K562 (cell line): ENCODE measurements around the gene LTBP4.

Source experiments
- ARID2 ChIP-seq: fragments of 450-650 bp; IDR thresholded peaks from 2 replicates; pipeline ENCODE4 v1.6.1; 2017; ENCODE audit warnings: antibody characterized with exemption, mild to moderate bottlenecking
- ELF4 ChIP-seq: fragments of 450-650 bp; formaldehyde crosslinking; IDR thresholded peaks from 2 replicates; pipeline ENCODE4 v1.4.0; 2022; ENCODE audit warnings: missing genetic modification characterization
- NCOA2 ChIP-seq, 2 experiments: fragments of 450-650 bp; IDR thresholded peaks; 2 replicates each; pipeline ENCODE4 v1.6.1; 2018; ENCODE audit warnings: mild to moderate bottlenecking in 2 of 2, moderate library complexity in 1 of 2; ENCODE audit not compliant: partially characterized antibody in 2 of 2
- PHF8 ChIP-seq: fragments of 200-600 bp; sonication (generic); IDR thresholded peaks from 2 replicates; pipeline ENCODE4 v1.6.1; 2012; ENCODE audit warnings: mixed run types, mild to moderate bottlenecking, inconsistent platforms, low read length, moderate library complexity, borderline replicate concordance
- POLR2AphosphoS5 ChIP-seq: IDR thresholded peaks from 2 replicates; pipeline ENCODE4 v1.6.1; 2011; ENCODE audit warnings: mild to moderate bottlenecking, low read depth, low read length, moderate library complexity; ENCODE audit not compliant: control insufficient read depth, insufficient read depth
- SIN3B ChIP-seq: fragments of 450-650 bp; IDR thresholded peaks from 2 replicates; pipeline ENCODE4 v1.6.1; 2017; ENCODE audit warnings: low read depth, mild to moderate bottlenecking, moderate library complexity
- TAF15 ChIP-seq: fragments of 200-400 bp; formaldehyde crosslinking; IDR thresholded peaks from 2 replicates; pipeline ENCODE4 v1.6.1; 2017; ENCODE audit warnings: mild to moderate bottlenecking, low read depth, low read length, moderate library complexity
- ZC3H11A ChIP-seq: IDR thresholded peaks from 2 replicates; pipeline ENCODE4 v1.6.1; 2012; ENCODE audit warnings: low read depth, low read length, improper control_type of control experiment
- TF ChIP-seq, protein P1 (sequence below), 3 experiments: IDR thresholded peaks in 2 of 3; conservative IDR thresholded peaks in 1 of 3; 2 replicates each; pipeline ENCODE4 v1.5.1; 2011 to 2012; ENCODE audit warnings: low read length in 3 of 3, mild to moderate bottlenecking in 3 of 3, control low read depth in 2 of 3, improper control_type of control experiment in 1 of 3, inconsistent platforms in 1 of 3, low read depth in 1 of 3, mixed read lengths in 1 of 3, moderate library complexity in 1 of 3; ENCODE audit not compliant: insufficient read depth in 2 of 3
- TF ChIP-seq, protein P2 (sequence below): sonication (generic); formaldehyde crosslinking; IDR thresholded peaks from 2 replicates; pipeline ENCODE4 v1.5.0; 2020; ENCODE audit warnings: missing genetic modification reagents
- TF ChIP-seq, protein P3 (sequence below): sonication (generic); formaldehyde crosslinking; IDR thresholded peaks from 2 replicates; pipeline ENCODE4 v1.8.1; 2023; ENCODE audit warnings: mild to moderate bottlenecking, missing genetic modification reagents
- TF ChIP-seq, protein P4 (sequence below), 2 experiments: IDR thresholded peaks; 2 replicates each; pipeline ENCODE4 v1.6.1; 2011; ENCODE audit warnings: borderline replicate concordance in 1 of 2, control low read depth in 1 of 2, low read depth in 1 of 2, low read length in 1 of 2, mild to moderate bottlenecking in 1 of 2, mixed read lengths in 1 of 2, moderate library complexity in 1 of 2; ENCODE audit not compliant: insufficient read depth in 1 of 2, insufficient read length in 1 of 2, poor library complexity in 1 of 2, severe bottlenecking in 1 of 2; ENCODE audit errors: extremely low read depth in 1 of 2
- TF ChIP-seq, protein P5 (sequence below): sonication (generic); formaldehyde crosslinking; IDR thresholded peaks from 2 replicates; pipeline ENCODE4 v1.8.1; 2023; ENCODE audit warnings: mild to moderate bottlenecking, missing genetic modification reagents, moderate library complexity
- TF ChIP-seq, protein P6 (sequence below), 2 experiments: fragments of 450-650 bp in 1 of 2; sonication (generic) in 1 of 2; formaldehyde crosslinking in 1 of 2; IDR thresholded peaks in 1 of 2; conservative IDR thresholded peaks in 1 of 2; 2 replicates each; pipeline versions ENCODE4 v1.6.1 to v1.8.1; 2016 to 2023; ENCODE audit warnings: mild to moderate bottlenecking in 2 of 2, moderate library complexity in 2 of 2, inconsistent platforms in 1 of 2, missing genetic modification reagents in 1 of 2

DNA sequence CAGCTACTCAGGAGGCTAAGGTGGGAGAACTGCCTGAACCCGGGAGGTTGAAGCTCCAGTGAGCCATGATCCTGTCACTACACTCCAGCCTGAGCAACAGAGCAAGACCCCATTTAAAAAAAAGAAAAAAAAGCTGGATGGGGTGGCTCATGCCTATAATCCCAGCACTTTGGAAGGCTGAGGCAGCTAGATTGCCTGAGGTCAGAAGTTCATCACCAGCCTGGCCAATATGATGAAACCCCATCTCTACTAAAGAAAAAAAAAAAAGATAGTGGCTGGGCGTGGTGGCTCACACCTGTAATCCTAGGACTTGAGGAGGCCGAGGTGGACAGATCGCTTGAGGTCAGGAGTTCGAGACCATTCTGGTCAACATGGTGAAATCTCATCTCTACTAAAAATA, 15.0 kb downstream of the LTBP4 start:
- TF ChIP-seq SIN3B = no peak
- TF ChIP-seq, protein P1, sequence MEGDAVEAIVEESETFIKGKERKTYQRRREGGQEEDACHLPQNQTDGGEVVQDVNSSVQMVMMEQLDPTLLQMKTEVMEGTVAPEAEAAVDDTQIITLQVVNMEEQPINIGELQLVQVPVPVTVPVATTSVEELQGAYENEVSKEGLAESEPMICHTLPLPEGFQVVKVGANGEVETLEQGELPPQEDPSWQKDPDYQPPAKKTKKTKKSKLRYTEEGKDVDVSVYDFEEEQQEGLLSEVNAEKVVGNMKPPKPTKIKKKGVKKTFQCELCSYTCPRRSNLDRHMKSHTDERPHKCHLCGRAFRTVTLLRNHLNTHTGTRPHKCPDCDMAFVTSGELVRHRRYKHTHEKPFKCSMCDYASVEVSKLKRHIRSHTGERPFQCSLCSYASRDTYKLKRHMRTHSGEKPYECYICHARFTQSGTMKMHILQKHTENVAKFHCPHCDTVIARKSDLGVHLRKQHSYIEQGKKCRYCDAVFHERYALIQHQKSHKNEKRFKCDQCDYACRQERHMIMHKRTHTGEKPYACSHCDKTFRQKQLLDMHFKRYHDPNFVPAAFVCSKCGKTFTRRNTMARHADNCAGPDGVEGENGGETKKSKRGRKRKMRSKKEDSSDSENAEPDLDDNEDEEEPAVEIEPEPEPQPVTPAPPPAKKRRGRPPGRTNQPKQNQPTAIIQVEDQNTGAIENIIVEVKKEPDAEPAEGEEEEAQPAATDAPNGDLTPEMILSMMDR (IDR thresholded peaks at IDR 0.05 in 2 of 3, conservative IDR thresholded peaks at IDR 0.05 in 1 of 3; ENCODE audit: insufficient read depth in 2 of 3, low read depth in 1 of 3, low read length in 3 of 3) = no peak
- TF ChIP-seq, protein P2, sequence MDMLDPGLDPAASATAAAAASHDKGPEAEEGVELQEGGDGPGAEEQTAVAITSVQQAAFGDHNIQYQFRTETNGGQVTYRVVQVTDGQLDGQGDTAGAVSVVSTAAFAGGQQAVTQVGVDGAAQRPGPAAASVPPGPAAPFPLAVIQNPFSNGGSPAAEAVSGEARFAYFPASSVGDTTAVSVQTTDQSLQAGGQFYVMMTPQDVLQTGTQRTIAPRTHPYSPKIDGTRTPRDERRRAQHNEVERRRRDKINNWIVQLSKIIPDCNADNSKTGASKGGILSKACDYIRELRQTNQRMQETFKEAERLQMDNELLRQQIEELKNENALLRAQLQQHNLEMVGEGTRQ (CRISPR knock-in tag) = no peak
- TF ChIP-seq ELF4 (CRISPR knock-in tag) = no peak
- TF ChIP-seq, protein P3, sequence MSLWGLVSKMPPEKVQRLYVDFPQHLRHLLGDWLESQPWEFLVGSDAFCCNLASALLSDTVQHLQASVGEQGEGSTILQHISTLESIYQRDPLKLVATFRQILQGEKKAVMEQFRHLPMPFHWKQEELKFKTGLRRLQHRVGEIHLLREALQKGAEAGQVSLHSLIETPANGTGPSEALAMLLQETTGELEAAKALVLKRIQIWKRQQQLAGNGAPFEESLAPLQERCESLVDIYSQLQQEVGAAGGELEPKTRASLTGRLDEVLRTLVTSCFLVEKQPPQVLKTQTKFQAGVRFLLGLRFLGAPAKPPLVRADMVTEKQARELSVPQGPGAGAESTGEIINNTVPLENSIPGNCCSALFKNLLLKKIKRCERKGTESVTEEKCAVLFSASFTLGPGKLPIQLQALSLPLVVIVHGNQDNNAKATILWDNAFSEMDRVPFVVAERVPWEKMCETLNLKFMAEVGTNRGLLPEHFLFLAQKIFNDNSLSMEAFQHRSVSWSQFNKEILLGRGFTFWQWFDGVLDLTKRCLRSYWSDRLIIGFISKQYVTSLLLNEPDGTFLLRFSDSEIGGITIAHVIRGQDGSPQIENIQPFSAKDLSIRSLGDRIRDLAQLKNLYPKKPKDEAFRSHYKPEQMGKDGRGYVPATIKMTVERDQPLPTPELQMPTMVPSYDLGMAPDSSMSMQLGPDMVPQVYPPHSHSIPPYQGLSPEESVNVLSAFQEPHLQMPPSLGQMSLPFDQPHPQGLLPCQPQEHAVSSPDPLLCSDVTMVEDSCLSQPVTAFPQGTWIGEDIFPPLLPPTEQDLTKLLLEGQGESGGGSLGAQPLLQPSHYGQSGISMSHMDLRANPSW (CRISPR knock-in tag) = no peak
- TF ChIP-seq ZC3H11A = no peak
- TF ChIP-seq TAF15 = no peak
- TF ChIP-seq, protein P4, sequence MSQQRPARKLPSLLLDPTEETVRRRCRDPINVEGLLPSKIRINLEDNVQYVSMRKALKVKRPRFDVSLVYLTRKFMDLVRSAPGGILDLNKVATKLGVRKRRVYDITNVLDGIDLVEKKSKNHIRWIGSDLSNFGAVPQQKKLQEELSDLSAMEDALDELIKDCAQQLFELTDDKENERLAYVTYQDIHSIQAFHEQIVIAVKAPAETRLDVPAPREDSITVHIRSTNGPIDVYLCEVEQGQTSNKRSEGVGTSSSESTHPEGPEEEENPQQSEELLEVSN (IDR thresholded peaks at IDR 0.05; ENCODE audit: borderline replicate concordance in 1 of 2, extremely low read depth in 1 of 2, insufficient read depth in 1 of 2, insufficient read length in 1 of 2, low read depth in 1 of 2, low read length in 1 of 2, poor library complexity in 1 of 2, severe bottlenecking in 1 of 2) = no peak
- TF ChIP-seq, protein P5, sequence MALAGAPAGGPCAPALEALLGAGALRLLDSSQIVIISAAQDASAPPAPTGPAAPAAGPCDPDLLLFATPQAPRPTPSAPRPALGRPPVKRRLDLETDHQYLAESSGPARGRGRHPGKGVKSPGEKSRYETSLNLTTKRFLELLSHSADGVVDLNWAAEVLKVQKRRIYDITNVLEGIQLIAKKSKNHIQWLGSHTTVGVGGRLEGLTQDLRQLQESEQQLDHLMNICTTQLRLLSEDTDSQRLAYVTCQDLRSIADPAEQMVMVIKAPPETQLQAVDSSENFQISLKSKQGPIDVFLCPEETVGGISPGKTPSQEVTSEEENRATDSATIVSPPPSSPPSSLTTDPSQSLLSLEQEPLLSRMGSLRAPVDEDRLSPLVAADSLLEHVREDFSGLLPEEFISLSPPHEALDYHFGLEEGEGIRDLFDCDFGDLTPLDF = no peak
- TF ChIP-seq, protein P6, sequence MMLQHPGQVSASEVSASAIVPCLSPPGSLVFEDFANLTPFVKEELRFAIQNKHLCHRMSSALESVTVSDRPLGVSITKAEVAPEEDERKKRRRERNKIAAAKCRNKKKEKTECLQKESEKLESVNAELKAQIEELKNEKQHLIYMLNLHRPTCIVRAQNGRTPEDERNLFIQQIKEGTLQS (IDR thresholded peaks at IDR 0.05) = no peak
- TF ChIP-seq, protein P6 (CRISPR knock-in tag; conservative IDR thresholded peaks at IDR 0.05) = no peak
- TF ChIP-seq POLR2AphosphoS5 = no peak
- TF ChIP-seq PHF8 = no peak
- no peak for TF ChIP-seq ARID2
- no peak for TF ChIP-seq NCOA2 (IDR thresholded peaks at IDR 0.05; ENCODE audit: partially characterized antibody in 2 of 2)
